Esophagus squamous epithelium (tissue), 5 donors: ENCODE measurements around the gene ZNF260. TPM values are rescaled to one million over a fixed set of nuclear protein-coding genes. Genes with fewer than 3 reads are reported as not detected.

Source experiments
- DNase-seq: peaks from one replicate; lab custom pipeline; 2025; lab: John Stamatoyannopoulos, UW
- H3K27ac ChIP-seq, 4 donors: fragments of 200-600 bp; sonication (generic); one replicate each; pipeline ENCODE4 v1.5.1; 2016 to 2019; ENCODE audit warnings: mild to moderate bottlenecking in 1 of 4
- H3K27me3 ChIP-seq, 4 donors: fragments of 200-600 bp; sonication (generic); 1 replicate in 3 of 4; 2 replicates in 1 of 4; pipeline versions ENCODE4 v1.5.1 to v1.6.0; 2017 to 2021; ENCODE audit warnings: antibody characterized with exemption in 1 of 4
- H3K36me3 ChIP-seq, 3 donors: fragments of 200-600 bp; sonication (generic); one replicate each; pipeline ENCODE4 v1.5.1; 2016 to 2019
- H3K4me1 ChIP-seq, 3 donors: fragments of 200-600 bp; sonication (generic); one replicate each; pipeline ENCODE4 v1.5.1; 2017 to 2019
- H3K4me3 ChIP-seq, 4 donors: fragments of 200-600 bp; sonication (generic); 1 replicate in 3 of 4; 2 replicates in 1 of 4; pipeline ENCODE4 v1.5.1; 2016 to 2019; ENCODE audit warnings: mild to moderate bottlenecking in 2 of 4, moderate library complexity in 1 of 4
- H3K9me3 ChIP-seq, 3 donors: fragments of 200-600 bp; sonication (generic); one replicate each; pipeline ENCODE4 v1.5.1; 2016 to 2019
- POLR2A ChIP-seq, 4 donors: fragments of 450-650 bp; IDR thresholded peaks; one replicate each; pipeline ENCODE4 v1.6.1; 2017; ENCODE audit warnings: antibody characterized with exemption in 4 of 4, mild to moderate bottlenecking in 4 of 4, moderate library complexity in 3 of 4
- WGBS, 2 donors: methylation state at CpG; one replicate each; pipeline ENCODE4 v1.1.5; 2018; 5-methylcytosine and 5-hydroxymethylcytosine counted together
- intact Hi-C: fragments of 100-400 bp; cut with DNase I; formaldehyde crosslinking; loops from one replicate; pipeline ENCODE4 v1.15.0; 2022
- total RNA-seq, 4 donors: library from RNA; depleted of rRNA; stranded (reverse); fragments of >200 nt; gene quantifications; one replicate each; pipeline ENCODE4 v1.1.0, GENCODE V29; 2016
- TF ChIP-seq, protein P1 (sequence below), 6 experiments: fragments of 450-650 bp in 4 of 6; fragments of 200-600 bp in 2 of 6; sonication (generic) in 2 of 6; IDR thresholded peaks; one replicate each; pipeline ENCODE4 v1.5.1; 2016 to 2019; ENCODE audit warnings: antibody characterized with exemption in 6 of 6, mild to moderate bottlenecking in 4 of 6, moderate library complexity in 4 of 6
- donor health status: DM: yes; HTN: yes; CAD: no.

Gene ZNF260
- total RNA-seq, result 10 to 100 TPM in 1 of 4 donors, 1 to 10 TPM in 3; 3.7 to 13.4 (median 7.4) TPM

DNA sequence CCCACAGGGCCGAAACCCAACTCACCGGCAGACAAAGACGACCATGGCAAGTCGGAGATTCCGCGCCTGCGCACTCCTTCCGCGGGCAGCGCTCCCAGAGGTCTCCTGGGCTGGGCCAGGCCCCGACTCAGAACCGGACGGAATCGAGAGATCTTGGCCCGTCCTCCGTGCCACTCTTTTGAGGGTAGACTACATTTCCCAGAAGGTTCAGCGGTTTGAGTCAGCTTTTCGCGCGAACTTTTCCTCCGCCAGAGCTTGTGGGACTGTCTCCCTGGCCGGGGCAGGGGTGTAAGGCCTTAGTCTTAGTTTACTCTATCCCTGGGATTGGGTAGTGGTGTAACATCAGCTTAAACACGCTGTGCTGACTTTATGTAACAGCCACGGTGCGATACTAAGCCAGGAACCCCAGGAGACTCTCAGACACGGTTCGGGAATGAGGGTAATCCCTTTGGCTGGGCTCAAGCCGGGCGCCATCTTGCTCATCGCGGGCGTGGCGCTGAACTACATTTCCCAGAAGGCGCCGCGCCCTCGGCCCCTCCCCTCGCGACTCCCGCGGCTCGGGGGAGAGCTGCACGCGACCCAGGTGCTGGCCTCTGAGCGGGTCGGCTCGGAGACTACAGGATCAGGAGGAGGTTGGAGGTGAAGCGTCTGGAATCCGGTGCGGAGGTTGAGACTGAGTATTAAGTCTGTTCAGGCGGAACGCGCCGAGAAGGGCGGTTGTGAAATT, at the start of gene ZNF260:
Gene ZNF260 (minus strand): TSS at position 78 of the 727 bp plus-strand sequence. CDS start 13,033 bp downstream, outside the sequence.
- Histone ChIP-seq H3K9me3 (peaks cover 0 to 58% (median 30%) of the 10 kb centered on the region in 3 donors), H3K27ac (peak within 1 kb of the TSS; percentile 88 to 96 (median 92)), H3K4me1 (peaks cover 4 to 26% (median 15%) of the 10 kb centered on the region in 3 donors), H3K4me3 (peak within 1 kb of the TSS; percentile 63 to 87 (median 73)), H3K27me3 (no peaks in the 10 kb centered on the region), H3K36me3 (peaks cover 0 to 45% (median 0%) of the 10 kb centered on the region in 3 donors)
- TF ChIP-seq, protein P1, sequence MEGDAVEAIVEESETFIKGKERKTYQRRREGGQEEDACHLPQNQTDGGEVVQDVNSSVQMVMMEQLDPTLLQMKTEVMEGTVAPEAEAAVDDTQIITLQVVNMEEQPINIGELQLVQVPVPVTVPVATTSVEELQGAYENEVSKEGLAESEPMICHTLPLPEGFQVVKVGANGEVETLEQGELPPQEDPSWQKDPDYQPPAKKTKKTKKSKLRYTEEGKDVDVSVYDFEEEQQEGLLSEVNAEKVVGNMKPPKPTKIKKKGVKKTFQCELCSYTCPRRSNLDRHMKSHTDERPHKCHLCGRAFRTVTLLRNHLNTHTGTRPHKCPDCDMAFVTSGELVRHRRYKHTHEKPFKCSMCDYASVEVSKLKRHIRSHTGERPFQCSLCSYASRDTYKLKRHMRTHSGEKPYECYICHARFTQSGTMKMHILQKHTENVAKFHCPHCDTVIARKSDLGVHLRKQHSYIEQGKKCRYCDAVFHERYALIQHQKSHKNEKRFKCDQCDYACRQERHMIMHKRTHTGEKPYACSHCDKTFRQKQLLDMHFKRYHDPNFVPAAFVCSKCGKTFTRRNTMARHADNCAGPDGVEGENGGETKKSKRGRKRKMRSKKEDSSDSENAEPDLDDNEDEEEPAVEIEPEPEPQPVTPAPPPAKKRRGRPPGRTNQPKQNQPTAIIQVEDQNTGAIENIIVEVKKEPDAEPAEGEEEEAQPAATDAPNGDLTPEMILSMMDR (IDR thresholded peaks at IDR 0.05), result peak in 1 of 6 experiments; percentile 5
- TF ChIP-seq POLR2A (IDR thresholded peaks at IDR 0.05), result peak in 2 of 4 donors; percentile 22 to 54
- intact Hi-C loops, result no loop called here
- 0 to 1% methylated on average over 8 to 20 of the region's 55 CpGs for WGBS, 2 donors
- peak; percentile 75 for DNase-seq

DNA sequence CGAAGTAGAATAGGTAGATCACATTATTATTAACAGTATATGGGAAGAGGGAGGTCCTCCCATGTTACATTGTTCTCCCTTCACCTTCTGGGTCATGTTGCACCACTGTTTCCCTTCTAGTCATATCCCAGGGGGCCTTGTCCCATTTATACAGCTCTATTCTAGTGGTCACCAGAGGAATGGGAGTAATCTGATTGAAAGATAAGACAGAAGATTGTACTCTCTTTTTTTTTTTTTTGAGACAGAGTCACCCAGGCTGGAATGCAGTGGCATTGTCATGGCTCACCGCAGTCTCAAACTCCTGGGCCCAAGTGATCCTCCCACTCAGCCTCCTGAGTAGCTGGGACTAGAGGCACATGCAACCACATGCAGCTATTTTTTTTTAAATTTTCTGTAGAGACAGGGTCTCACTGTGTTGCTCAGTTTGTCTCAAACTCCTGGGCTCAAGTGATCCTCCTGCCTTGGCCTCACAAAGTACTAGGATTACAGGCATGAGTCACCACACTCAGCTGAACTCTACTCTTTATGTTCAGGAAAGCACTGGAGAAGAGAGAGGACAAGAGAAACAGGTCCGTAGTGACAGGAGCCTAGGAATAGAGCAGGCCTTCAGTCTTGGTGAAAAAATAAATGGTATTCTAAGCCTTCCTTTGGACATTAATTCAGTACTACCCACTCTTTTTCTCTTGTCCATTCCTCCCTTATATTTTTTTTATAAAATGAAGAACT, 49.4 kb upstream of the ZNF260 start:
- H3K36me3 ChIP-seq, result peaks cover 15 to 72% (median 29%) of the 10 kb centered on the region in 3 donors
- H3K4me3 ChIP-seq, result no peak overlapping the region
- intact Hi-C loops, result no loop called here
- 95 to 98% methylated on average over 3 of the region's 3 CpGs for WGBS, 2 donors
- no peak for DNase-seq
- H3K27ac ChIP-seq, result no peak overlapping the region
- peaks cover 0 to 55% (median 0%) of the 10 kb centered on the region in 3 donors for H3K9me3 ChIP-seq
- peaks cover 0 to 15% (median 9%) of the 10 kb centered on the region in 3 donors for H3K4me1 ChIP-seq
- H3K27me3 ChIP-seq, result no peaks in the 10 kb centered on the region
- TF ChIP-seq, protein P1 (IDR thresholded peaks at IDR 0.05), result no peak
- no peak for TF ChIP-seq POLR2A (IDR thresholded peaks at IDR 0.05)

DNA sequence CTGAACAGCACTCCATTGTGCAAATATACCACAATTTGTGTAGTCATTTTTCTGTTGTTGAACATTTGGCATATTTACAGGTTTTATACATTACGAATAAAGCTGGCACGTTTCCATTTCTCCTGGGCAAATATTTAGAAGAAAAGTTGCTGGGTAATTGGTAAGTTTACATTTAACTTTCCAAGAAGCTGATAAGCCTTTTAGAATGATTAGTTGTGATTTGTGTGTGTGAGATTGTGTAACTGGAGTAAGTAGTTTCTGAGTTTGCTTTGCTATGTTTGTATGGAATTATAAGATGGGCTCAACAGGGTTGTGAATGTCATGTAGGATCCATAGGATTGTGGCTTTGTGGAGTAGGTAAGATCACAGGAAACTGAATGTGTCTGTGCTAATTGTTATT, 46.7 kb upstream of the ZNF260 start:
- DNase-seq, result no peak
- Histone ChIP-seq H3K27me3 (no peaks in the 10 kb centered on the region), H3K36me3 (peaks cover 15 to 67% (median 23%) of the 10 kb centered on the region in 3 donors), H3K27ac (peak overlapping the region in 1 of 4 donors; percentile 89), H3K4me1 (peaks cover 4 to 22% (median 12%) of the 10 kb centered on the region in 3 donors), H3K4me3 (peak overlapping the region in 1 of 4 donors; percentile 94), H3K9me3 (peaks cover 0 to 38% (median 0%) of the 10 kb centered on the region in 3 donors)
- no peak for TF ChIP-seq POLR2A (IDR thresholded peaks at IDR 0.05)
- TF ChIP-seq, protein P1 (IDR thresholded peaks at IDR 0.05), result no peak
- WGBS, 2 donors, result 34 to 53% methylated on average over 2 of the region's 2 CpGs
- intact Hi-C loops, result no loop called here

DNA sequence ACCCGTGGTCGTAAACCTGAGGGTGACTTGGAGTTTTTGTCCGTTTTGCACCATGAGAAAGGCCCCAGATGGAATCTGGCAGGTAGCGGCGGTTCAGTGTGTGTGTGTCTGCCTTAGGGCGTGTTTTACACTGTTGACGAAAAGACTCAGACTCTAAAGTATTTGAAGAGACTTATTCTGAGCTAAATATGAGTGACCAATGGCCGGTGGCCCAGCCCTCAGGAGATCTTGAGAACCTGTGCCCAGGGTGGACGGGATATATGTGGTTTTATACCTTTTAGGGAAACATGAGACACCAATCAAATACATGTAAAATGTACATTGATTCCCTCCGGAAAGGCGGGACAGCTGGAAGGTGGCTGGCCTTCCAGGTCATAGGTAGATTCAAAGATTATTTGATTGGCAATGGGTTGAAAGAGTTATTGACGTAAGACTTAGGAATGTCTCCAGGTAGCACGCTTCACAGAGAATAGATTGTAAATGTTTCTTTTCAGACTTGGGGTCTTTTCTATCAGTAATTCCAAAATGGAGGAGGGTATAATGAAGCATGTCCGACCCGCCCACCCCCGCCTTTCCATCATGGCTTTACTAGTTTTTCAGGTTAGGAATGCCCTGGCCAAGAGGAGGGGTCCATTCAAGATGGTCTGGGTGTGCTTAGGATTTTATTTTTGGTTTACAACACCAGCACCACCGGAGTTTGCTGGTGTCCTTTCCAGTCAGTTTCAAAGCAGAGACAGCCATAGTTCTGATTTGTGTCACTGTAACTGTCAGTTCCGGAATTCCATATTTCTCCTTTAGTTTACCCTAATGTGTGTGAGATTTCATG, 46.0 kb upstream of the ZNF260 start:
- WGBS, 2 donors, result 22 to 25% methylated on average over 14 to 17 of the region's 18 CpGs
- H3K4me1 ChIP-seq, result peaks cover 4 to 22% (median 12%) of the 10 kb centered on the region in 3 donors
- no peak for DNase-seq
- H3K36me3 ChIP-seq, result peaks cover 12 to 67% (median 18%) of the 10 kb centered on the region in 3 donors
- H3K4me3 ChIP-seq, result peak overlapping the region; percentile 86 to 94 (median 89)
- intact Hi-C loops, result no loop called here
- H3K27ac ChIP-seq, result peak overlapping the region; percentile 88 to 93 (median 90)
- peaks cover 0 to 38% (median under 1%) of the 10 kb centered on the region in 3 donors for H3K9me3 ChIP-seq
- TF ChIP-seq, protein P1 (IDR thresholded peaks at IDR 0.05), result no peak
- no peak for TF ChIP-seq POLR2A (IDR thresholded peaks at IDR 0.05)
- no peaks in the 10 kb centered on the region for H3K27me3 ChIP-seq
